ENCODE measurements around the gene CSF2. TPM values are rescaled to one million over a fixed set of nuclear protein-coding genes. Genes with fewer than 3 reads are reported as not detected.

CSF2 gene
- total RNA-seq, 1 donor from 2014 or later: not detected

GRCh38 chr5:132066871-132067270 is 6.7 kb upstream of the CSF2 start:
- Mint-ChIP-seq H3K36me3 (ENCODE audit: low read depth) (no peaks in the 10 kb centered on the region), H3K4me1 (ENCODE audit: low read depth) (peaks cover 2% of the 10 kb centered on the region), H3K9me3 (ENCODE audit: low read depth) (no peaks in the 10 kb centered on the region), H3K27me3 (ENCODE audit: low read depth) (no peaks in the 10 kb centered on the region), H3K27ac (ENCODE audit: unreplicated experiment) (no peak overlapping the region), H3K4me3 (ENCODE audit: unreplicated experiment) (no peak overlapping the region)
- TF ChIP-seq, protein P1, sequence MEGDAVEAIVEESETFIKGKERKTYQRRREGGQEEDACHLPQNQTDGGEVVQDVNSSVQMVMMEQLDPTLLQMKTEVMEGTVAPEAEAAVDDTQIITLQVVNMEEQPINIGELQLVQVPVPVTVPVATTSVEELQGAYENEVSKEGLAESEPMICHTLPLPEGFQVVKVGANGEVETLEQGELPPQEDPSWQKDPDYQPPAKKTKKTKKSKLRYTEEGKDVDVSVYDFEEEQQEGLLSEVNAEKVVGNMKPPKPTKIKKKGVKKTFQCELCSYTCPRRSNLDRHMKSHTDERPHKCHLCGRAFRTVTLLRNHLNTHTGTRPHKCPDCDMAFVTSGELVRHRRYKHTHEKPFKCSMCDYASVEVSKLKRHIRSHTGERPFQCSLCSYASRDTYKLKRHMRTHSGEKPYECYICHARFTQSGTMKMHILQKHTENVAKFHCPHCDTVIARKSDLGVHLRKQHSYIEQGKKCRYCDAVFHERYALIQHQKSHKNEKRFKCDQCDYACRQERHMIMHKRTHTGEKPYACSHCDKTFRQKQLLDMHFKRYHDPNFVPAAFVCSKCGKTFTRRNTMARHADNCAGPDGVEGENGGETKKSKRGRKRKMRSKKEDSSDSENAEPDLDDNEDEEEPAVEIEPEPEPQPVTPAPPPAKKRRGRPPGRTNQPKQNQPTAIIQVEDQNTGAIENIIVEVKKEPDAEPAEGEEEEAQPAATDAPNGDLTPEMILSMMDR (IDR thresholded peaks at IDR 0.05): no peak
- DNase-seq (ENCODE audit: low spot score): peak; percentile 27

DNA sequence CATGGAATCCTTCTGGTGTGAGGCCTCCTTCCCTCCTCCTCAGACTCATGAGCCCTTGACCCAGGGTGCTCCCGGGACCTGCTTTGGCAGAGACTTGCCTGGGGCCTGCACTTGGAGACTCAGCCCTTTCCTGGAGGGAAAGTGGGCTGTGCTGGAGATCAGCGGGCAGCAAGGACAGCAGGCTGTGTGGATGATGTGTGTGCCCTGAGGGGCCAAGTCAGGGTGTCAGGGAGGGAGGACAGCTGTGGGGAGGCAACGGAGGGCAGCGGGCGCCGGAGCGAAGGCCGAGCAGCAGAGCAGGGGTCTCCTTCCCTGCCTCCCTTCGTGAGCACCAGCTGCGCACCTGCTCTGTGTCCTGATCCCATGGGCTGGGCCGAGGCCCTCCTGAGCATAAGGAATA is 6.1 kb upstream of the CSF2 start:
- H3K36me3 Mint-ChIP-seq (ENCODE audit: low read depth): no peaks in the 10 kb centered on the region
- DNase-seq (ENCODE audit: low spot score): peak; percentile 75
- H3K9me3 Mint-ChIP-seq (ENCODE audit: low read depth): no peaks in the 10 kb centered on the region
- H3K4me3 Mint-ChIP-seq (ENCODE audit: unreplicated experiment): no peak overlapping the region
- TF ChIP-seq, protein P1 (IDR thresholded peaks at IDR 0.05): no peak
- no peaks in the 10 kb centered on the region for H3K27me3 Mint-ChIP-seq (ENCODE audit: low read depth)
- H3K4me1 Mint-ChIP-seq (ENCODE audit: low read depth): peaks cover 2% of the 10 kb centered on the region
- no peak overlapping the region for H3K27ac Mint-ChIP-seq (ENCODE audit: unreplicated experiment)

DNA sequence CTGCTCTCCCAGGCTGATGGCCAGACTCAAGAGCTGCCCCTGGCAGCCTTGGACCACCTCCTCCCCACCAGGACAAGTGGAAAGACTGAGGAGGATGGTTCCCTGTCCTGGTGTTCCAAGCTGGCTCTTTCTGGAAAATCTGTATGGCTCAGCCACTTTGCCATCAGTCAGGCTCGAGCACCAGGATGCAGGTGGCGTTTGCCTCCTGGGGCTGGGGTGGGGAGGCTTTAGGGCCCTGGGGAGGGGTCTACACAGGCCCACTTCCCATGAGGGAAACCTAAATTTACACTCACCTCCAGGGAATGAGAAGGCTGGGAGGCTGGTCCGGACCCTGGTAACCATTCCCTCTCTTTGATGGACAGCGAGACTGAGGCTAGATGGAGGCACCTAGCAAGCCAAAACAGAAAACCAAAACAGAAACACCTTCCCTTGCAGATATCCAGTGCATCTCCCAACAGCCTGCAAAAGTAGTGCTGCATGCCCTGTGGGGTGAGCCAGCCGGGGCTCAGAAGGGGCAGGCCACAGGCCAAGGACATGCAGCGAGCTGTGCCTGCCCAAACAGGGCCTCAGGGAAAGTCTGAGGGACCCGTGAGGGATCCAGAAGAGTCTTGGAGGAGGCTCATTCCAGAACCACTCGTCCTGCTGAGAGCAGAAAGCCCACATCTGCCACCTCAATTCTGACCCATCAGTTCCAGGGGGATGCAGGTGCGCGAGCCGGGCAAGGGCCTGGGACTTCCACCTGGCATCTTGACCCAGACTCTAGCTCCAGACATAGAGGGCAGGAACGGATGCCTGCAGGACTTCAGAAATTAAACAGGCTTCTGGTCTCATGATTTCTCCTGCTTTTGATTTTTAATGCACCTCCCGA is 5.4 kb upstream of the CSF2 start:
- no peaks in the 10 kb centered on the region for H3K9me3 Mint-ChIP-seq (ENCODE audit: low read depth)
- H3K27me3 Mint-ChIP-seq (ENCODE audit: low read depth): no peaks in the 10 kb centered on the region
- no peak overlapping the region for H3K4me3 Mint-ChIP-seq (ENCODE audit: unreplicated experiment)
- no peaks in the 10 kb centered on the region for H3K36me3 Mint-ChIP-seq (ENCODE audit: low read depth)
- H3K27ac Mint-ChIP-seq (ENCODE audit: unreplicated experiment): no peak overlapping the region
- no peak for DNase-seq (ENCODE audit: low spot score)
- TF ChIP-seq, protein P1 (IDR thresholded peaks at IDR 0.05): no peak
- H3K4me1 Mint-ChIP-seq (ENCODE audit: low read depth): peaks cover 2% of the 10 kb centered on the region

GRCh38 chr5:132069561-132069960 is 4.0 kb upstream of the CSF2 start:
- no peak for DNase-seq (ENCODE audit: low spot score)
- TF ChIP-seq, protein P1 (IDR thresholded peaks at IDR 0.05): no peak
- Mint-ChIP-seq H3K4me3 (ENCODE audit: unreplicated experiment) (no peak overlapping the region), H3K4me1 (ENCODE audit: low read depth) (peaks cover 2% of the 10 kb centered on the region), H3K27ac (ENCODE audit: unreplicated experiment) (no peak overlapping the region), H3K27me3 (ENCODE audit: low read depth) (no peaks in the 10 kb centered on the region), H3K36me3 (ENCODE audit: low read depth) (no peaks in the 10 kb centered on the region), H3K9me3 (ENCODE audit: low read depth) (no peaks in the 10 kb centered on the region)

- Mint-ChIP-seq H3K36me3 (ENCODE audit: low read depth) (no peaks in the 10 kb centered on the region), H3K27me3 (ENCODE audit: low read depth) (no peaks in the 10 kb centered on the region), H3K4me1 (ENCODE audit: low read depth) (peaks cover 2% of the 10 kb centered on the region), H3K9me3 (ENCODE audit: low read depth) (no peaks in the 10 kb centered on the region), H3K27ac (ENCODE audit: unreplicated experiment) (no peak overlapping the region), H3K4me3 (ENCODE audit: unreplicated experiment) (no peak overlapping the region)
- DNase-seq (ENCODE audit: low spot score): no peak
- TF ChIP-seq, protein P1 (IDR thresholded peaks at IDR 0.05): no peak
Observed at GRCh38 chr5:132069994-132070393, 3.6 kb upstream of the CSF2 start.

Data from chondrocyte (in vitro differentiated cells).